A549 treated with GW870086 at 1 μM for 4 hours (cell line): ENCODE data around the gene CNTD1. TPM values are rescaled to one million over a fixed set of nuclear protein-coding genes. Genes with fewer than 3 reads are reported as not detected.

Experiments
- total RNA-seq: library from RNA; stranded (reverse); fragments of 200-300 nt; extraction: Qiagen RNA extraction; gene quantifications from 5 replicates; pipeline ENCODE4 v1.2.3, GENCODE V29; 2022; ENCODE audit warnings: low read depth

The CNTD1 gene, protein sequence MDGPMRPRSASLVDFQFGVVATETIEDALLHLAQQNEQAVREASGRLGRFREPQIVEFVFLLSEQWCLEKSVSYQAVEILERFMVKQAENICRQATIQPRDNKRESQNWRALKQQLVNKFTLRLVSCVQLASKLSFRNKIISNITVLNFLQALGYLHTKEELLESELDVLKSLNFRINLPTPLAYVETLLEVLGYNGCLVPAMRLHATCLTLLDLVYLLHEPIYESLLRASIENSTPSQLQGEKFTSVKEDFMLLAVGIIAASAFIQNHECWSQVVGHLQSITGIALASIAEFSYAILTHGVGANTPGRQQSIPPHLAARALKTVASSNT
- 0.05 to 0.08 TPM (median 0.06 TPM) in 3 of 5 replicates, not detected in the others for total RNA-seq

DNA sequence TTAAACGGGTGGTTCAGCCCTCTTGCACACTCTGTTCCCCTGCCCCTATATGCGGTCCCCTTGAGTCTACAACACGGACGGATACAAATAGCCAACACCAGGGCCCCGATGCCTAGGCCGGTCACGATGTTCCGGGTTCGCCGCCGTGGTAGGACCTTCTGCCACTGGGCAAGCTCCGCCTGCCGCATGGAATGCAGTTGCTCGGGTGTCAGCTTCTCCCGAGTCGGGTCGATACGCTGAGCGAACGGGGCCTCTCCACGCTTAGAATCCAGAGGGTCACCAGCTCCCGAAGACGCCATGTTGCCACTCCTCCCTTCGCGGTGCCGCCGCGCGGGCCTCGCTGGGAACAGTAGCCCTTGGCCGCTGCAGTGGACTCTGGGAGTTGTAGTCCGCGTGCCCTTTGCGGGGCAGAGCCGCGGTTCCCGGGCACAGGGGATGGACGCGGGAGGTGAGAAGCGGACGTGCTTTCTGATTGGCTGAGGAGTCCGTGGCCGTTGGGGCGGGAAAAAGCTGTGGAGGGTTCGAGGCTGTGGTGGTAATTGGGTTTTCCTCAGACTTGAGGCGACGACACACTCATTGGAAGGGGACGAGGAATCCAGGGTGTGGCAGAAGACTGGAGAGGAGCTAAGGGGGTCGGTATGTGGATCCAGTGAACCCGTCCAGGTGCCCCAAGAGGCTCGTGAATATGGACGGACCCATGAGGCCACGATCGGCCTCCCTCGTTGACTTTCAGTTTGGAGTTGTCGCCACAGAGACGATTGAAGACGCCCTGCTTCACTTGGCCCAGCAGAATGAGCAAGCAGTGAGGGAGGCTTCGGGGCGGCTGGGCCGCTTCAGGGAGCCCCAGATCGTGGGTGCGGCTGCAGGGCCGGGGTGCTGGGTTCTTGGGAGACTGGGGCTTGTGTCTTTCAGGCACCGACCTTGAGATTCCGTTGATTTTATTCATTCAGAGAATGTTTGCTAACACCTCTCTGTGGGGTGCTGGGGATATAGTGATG lies at the start of gene CNTD1, which contains the start of gene COA3:
Gene CNTD1, plus strand, starts transcription at position 479 of the 998 bp plus-strand sequence. Its CDS starts 207 bp downstream, at position 686.
Gene COA3, minus strand, starts transcription at position 322 of the 998 bp plus-strand sequence. Its CDS starts 23 bp downstream, at position 299.

DNA sequence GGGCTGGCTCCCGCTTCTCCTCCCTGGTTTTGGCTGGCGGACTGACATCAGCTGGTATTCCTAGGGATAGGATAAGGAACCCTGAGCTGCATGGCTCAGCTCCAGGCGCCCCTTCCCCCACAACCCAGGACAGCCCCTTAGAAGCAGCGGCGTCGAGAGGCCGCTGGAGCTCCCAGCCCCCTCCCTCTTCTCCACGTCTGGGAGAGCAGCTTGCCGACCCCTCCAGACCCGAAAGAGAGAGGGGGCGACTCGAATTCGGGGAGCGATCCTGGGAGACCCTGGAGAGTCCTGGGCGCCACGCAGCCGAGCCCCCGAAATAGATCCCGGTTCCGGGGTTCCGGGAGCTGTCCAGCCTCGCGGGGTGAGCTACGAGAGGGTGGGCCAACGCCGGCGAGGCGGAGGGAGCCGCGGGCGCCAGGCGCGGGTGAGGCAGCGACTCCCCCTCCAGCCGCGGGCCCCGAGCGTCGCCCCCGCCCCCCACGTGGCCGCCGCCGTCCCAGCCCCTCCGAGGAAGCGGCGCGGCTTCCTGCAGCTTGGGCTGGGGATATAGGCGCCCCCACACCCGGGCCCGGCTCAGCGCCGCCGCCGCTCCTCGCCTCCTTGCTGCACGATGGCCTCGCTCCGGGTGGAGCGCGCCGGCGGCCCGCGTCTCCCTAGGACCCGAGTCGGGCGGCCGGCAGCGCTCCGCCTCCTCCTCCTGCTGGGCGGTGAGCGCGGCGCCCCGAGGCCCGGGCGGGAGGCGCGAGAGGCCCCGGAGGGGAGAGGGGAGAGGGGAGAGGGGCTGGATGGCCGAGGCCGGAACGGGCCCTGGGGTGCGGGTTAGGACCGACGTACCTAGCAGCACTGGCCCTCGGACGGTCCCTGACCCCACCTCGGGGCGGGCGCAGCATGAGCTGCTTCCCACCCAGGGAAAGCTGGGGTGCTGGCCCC lies 37.7 kb upstream of the CNTD1 start, which contains the start of gene RAMP2:
Gene RAMP2, plus strand, starts transcription at position 576 of the 930 bp plus-strand sequence. Its CDS starts 35 bp downstream, at position 611.

DNA sequence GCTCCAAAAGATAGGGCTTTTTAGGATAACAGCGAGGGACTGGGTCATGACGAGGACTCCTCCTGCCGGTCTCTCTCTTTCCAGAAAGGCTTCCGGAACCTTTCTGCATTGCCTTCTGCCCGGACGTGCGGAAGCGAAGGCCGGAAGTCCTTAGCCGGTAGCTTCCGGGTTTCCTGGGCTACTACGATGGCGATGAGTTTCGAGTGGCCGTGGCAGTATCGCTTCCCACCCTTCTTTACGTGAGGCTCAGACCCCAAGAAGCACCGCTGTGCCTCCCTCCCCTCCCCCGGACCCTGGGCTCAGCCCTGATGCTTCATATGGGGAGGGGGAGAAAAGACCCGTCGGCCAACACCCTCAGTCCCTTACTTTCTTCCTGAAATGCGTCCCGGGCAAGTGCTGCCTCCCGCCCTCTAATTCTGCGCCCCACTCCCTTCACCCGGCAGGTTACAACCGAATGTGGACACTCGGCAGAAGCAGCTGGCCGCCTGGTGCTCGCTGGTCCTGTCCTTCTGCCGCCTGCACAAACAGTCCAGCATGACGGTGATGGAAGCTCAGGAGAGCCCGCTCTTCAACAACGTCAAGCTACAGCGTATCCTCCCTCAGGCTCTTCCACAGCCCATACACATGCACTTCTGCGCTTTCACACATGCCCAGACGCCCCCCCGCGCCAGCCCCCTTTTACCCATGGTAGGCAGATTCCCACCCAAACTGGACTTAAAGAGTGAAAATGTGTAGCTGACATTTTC lies 25.2 kb upstream of the CNTD1 start, which contains the start of gene VPS25:
Gene VPS25, plus strand, starts transcription at position 160 of the 746 bp plus-strand sequence. Its CDS starts 27 bp downstream, at position 187.

DNA sequence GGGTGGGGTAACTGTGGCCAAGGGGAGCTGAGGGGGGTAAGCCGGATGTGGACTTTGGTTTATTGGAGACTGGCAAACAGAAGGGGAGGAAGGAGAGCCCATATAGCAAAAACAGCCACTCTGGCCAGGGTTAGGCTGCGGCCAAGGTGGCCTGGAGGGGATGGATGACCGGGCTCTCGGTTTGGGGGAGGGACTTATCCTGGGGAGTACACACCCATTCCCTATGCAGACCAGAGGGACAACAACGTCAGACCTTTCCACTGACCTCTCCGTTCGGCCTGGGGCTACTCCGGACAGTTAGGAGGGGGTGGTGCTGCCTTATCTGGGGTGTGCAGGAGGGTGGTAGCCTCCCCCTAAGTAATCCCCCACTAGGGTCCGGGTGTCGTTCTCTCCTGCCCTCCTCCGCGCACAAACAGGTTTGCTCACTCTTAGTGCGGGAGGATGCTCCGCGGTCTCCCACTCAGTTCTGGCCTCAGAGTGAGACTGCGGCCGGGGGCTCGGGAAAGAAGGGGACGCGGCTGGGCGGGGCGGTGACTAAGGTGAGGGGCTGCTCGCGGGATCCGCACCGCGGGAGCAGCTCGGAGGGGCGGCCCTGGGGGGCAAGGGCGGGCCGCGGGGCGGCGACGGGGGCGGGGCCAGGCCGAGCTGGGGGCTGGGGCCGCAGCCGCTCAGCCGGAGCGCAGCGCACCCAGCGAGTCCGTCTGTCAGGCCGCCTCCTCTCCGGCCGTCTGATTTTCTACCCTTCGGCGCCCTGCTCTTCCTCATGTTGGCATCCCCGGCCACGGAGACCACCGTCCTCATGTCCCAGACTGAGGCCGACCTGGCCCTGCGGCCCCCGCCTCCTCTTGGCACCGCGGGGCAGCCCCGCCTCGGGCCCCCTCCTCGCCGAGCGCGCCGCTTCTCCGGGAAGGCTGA lies 18.5 kb upstream of the CNTD1 start, which contains the start of gene WNK4:
Gene WNK4, plus strand, starts transcription at position 675 of the 915 bp plus-strand sequence. Its CDS starts 89 bp downstream, at position 764.

DNA sequence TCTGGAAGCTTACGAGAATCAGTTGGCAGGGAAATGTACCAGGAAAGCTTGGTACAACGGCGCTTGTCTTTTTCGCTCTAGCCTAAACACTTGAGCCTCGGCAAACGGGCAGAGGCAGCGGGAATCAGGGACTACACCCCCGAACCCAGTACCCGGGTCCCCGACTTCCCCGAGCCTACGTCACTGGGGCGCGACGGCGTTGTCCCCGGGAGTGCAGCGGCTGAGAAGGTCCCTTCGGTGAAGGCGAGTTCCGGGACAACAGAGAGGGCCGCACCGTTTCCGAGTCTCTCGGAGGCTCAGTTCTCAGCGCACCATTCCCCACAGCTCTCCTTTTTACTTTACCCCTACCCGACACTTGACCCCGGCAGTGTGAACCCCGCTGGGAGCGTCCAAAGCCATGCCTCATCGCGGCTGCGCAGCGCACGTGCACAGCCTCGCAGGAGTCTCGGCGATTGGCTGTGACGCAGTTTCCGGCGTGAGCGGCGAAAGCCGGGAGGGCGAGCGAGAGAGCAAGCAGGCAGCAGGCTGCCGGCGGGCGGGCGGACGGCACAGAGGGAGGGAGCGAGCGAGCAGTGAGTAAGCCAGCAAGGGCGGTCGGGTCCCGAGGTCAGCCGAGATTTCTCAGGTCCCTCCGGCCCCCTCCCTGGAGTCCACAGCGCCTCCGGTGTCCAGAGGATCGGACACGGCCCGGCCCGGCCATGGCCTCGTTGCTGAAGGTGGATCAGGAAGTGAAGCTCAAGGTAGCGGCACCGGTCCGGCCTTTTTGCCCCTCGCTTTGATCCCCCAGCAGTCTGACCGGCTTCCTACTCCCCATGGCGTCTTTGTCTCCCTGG lies 34.5 kb downstream of the CNTD1 start, which contains the start of gene PSME3:
Gene PSME3, plus strand, starts transcription at position 464 of the 833 bp plus-strand sequence. Its CDS starts 235 bp downstream, at position 699.

DNA sequence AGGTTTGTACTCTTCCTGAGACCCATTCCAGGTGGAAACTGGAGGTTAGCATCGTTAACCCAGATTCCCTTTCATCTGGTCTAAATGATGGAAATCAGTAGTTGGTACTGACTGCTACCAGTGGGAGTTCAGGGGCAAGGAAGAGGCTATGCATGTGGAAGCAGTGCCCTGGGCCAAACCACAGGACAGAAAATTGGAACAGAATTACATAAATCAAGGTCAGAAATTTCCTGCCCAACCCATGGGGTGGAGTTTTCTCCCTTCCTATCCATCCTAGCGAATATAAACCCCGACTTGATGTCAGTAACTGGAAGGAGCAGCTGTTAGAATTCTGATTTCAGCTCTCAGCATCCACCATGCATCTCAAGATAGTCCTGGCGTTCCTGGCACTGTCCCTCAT lies 45.6 kb downstream of the CNTD1 start, which contains the start of gene AOC2:
Gene AOC2, plus strand, starts transcription at position 310 of the 400 bp plus-strand sequence. Its CDS starts 47 bp downstream, at position 357.

DNA sequence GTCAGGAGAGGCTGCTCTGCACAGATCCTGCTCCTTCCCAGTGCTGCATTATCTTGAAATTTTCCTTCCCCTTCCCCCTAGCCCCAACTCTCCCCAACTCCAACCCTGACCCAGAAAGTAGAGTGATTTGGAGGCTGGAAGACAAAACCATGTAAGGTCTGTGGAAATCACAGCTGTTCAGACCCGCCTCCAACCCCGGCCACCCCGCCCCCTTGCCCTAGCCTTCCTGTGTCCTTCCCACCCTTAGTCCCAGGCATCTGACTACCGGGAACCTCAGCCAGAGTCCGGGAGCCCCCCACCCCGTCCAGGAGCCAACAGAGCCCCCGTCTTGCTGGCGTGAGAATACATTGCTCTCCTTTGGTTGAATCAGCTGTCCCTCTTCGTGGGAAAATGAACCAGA lies 52.3 kb downstream of the CNTD1 start, which contains the start of gene AOC3:
Gene AOC3, plus strand, starts transcription at position 246 of the 400 bp plus-strand sequence. Its CDS starts 145 bp downstream, at position 391.

Other genes with a start within 250 kb of the CNTD1 start
- gene HSD17B1, start 245.9 kb upstream of the CNTD1 start, total RNA-seq: 1.2 to 1.7 TPM (median 1.2 TPM) in 5 replicates
- gene COASY, start 236.7 kb upstream of the CNTD1 start, total RNA-seq: 102 to 133 TPM (median 124 TPM) in 5 replicates
- gene MLX, start 231.8 kb upstream of the CNTD1 start, total RNA-seq: 59.1 to 69.5 TPM (median 65.1 TPM) in 5 replicates
- 29.3 to 35.2 TPM (median 30.5 TPM) in 5 replicates for gene PSMC3IP, start 221.1 kb upstream of the CNTD1 start, total RNA-seq
- 24.4 to 27.7 TPM (median 26.4 TPM) in 5 replicates for gene RETREG3, start 189.5 kb upstream of the CNTD1 start, total RNA-seq
- 131 to 148 TPM (median 141 TPM) in 5 replicates for gene TUBG1, start 189.2 kb upstream of the CNTD1 start, total RNA-seq
- gene TUBG2, start 139.6 kb upstream of the CNTD1 start, total RNA-seq: 18.8 to 25.6 TPM (median 22.8 TPM) in 5 replicates
- gene PLEKHH3, start 121.9 kb upstream of the CNTD1 start, total RNA-seq: 14.2 to 21.2 TPM (median 17.9 TPM) in 5 replicates
- 0.25 to 0.41 TPM (median 0.32 TPM) in 5 replicates for gene CCR10, start 117.0 kb upstream of the CNTD1 start, total RNA-seq
- 4.4 to 6.3 TPM (median 5.4 TPM) in 5 replicates for gene CNTNAP1, start 116.3 kb upstream of the CNTD1 start, total RNA-seq
- 9.2 to 11.7 TPM (median 10.5 TPM) in 5 replicates for gene EZH1, start 53.8 kb upstream of the CNTD1 start, total RNA-seq
- 0.65 to 1.7 TPM (median 1.4 TPM) in 5 replicates for gene RAMP2, start 37.6 kb upstream of the CNTD1 start, total RNA-seq
- 121 to 129 TPM (median 125 TPM) in 5 replicates for gene VPS25, start 25.4 kb upstream of the CNTD1 start, total RNA-seq
- 0.90 to 1.1 TPM (median 1.0 TPM) in 5 replicates for gene WNK4, start 18.3 kb upstream of the CNTD1 start, total RNA-seq
- 125 to 149 TPM (median 135 TPM) in 5 replicates for gene COA3, start 157 bp upstream of the CNTD1 start, total RNA-seq
- gene BECN1, start 25.4 kb downstream of the CNTD1 start, total RNA-seq: 76.1 to 101 TPM (median 78.7 TPM) in 5 replicates
- 225 to 285 TPM (median 238 TPM) in 5 replicates for gene PSME3, start 34.5 kb downstream of the CNTD1 start, total RNA-seq
- gene AOC2, start 45.7 kb downstream of the CNTD1 start, total RNA-seq: 1.8 to 2.3 TPM (median 1.9 TPM) in 5 replicates
- gene AOC3, start 52.3 kb downstream of the CNTD1 start, total RNA-seq: 1.1 to 2.2 TPM (median 1.4 TPM) in 5 replicates
- not detected in 5 replicates for gene G6PC1, start 101.9 kb downstream of the CNTD1 start, total RNA-seq
- 53.8 to 58.0 TPM (median 57.6 TPM) in 5 replicates for gene AARSD1, start 165.6 kb downstream of the CNTD1 start, total RNA-seq
- 0.73 to 2.0 TPM (median 1.0 TPM) in 5 replicates for gene PTGES3L, start 181.2 kb downstream of the CNTD1 start, total RNA-seq
- 20.6 to 23.0 TPM (median 22.1 TPM) in 5 replicates for gene RUNDC1, start 181.7 kb downstream of the CNTD1 start, total RNA-seq
- 2,973 to 3,984 TPM (median 3,050 TPM) in 5 replicates for gene RPL27, start 199.6 kb downstream of the CNTD1 start, total RNA-seq
- gene IFI35, start 207.9 kb downstream of the CNTD1 start, total RNA-seq: 18.2 to 21.6 TPM (median 18.9 TPM) in 5 replicates
- gene VAT1, start 223.5 kb downstream of the CNTD1 start, total RNA-seq: 211 to 235 TPM (median 231 TPM) in 5 replicates
- gene RND2, start 226.4 kb downstream of the CNTD1 start, total RNA-seq: 0.07 to 0.29 TPM (median 0.17 TPM) in 5 replicates